ENCODE data around the gene SSH2. TPM values are rescaled to one million over a fixed set of nuclear protein-coding genes. Genes with fewer than 3 reads are reported as not detected.

SSH2 gene
- total RNA-seq, 1 experiment from 2014 or later: 14.6 TPM

GRCh38 chr17:29655323-29655722 lies 274.7 kb downstream of the SSH2 start:
- Histone ChIP-seq H4K5ac (ENCODE audit: insufficient read length, low read depth, low read length) (no peak overlapping the region), H2AK5ac (ENCODE audit: insufficient read length, low read length) (no peak overlapping the region), H2AFZ (ENCODE audit: low read length) (no peak overlapping the region), H3K27ac (ENCODE audit: insufficient read length, low read depth, low read length) (no peak overlapping the region), H3K14ac (ENCODE audit: insufficient read depth, low read length) (no peak overlapping the region), H3K79me2 (ENCODE audit: insufficient read depth, low read length) (no peaks in the 10 kb centered on the region), H2BK20ac (ENCODE audit: low read depth, low read length, poor library complexity, severe bottlenecking) (no peak overlapping the region), H2BK12ac (ENCODE audit: insufficient read length, low read depth, low read length) (no peak overlapping the region), H3T11ph (ENCODE audit: low read length) (no peak overlapping the region), H3K4me1 (ENCODE audit: insufficient read depth, low read length) (no peaks in the 10 kb centered on the region), H4K20me1 (ENCODE audit: control insufficient read depth, insufficient read depth, insufficient read length) (no peaks in the 10 kb centered on the region), H2BK120ac (ENCODE audit: low read depth, low read length, poor library complexity, severe bottlenecking) (no peak overlapping the region), H4K91ac (ENCODE audit: insufficient read length, low read depth, low read length) (no peak overlapping the region), H3K9ac (ENCODE audit: extremely low read depth, insufficient read length, low read length) (no peak overlapping the region), H3K23ac (ENCODE audit: insufficient read length, low read depth, low read length) (no peak overlapping the region), H3K4me2 (ENCODE audit: insufficient read depth, insufficient read length, low read length) (no peak overlapping the region), H2BK15ac (ENCODE audit: low read depth, low read length) (no peak overlapping the region), H3K9me3 (ENCODE audit: control insufficient read depth, low read depth, low read length) (no peaks in the 10 kb centered on the region), H3K23me2 (ENCODE audit: insufficient read length, low read depth, low read length, poor library complexity, severe bottlenecking) (no peaks in the 10 kb centered on the region), H3K18ac (ENCODE audit: insufficient read length, low read depth, low read length) (no peak overlapping the region), H3K79me1 (ENCODE audit: insufficient read depth, low read depth, low read length, poor library complexity, severe bottlenecking) (no peaks in the 10 kb centered on the region), H3K27me3 (ENCODE audit: insufficient read depth, low read length) (no peaks in the 10 kb centered on the region), H3K4ac (ENCODE audit: low read depth, low read length) (no peak overlapping the region), H2BK5ac (ENCODE audit: insufficient read length, low read length) (no peak overlapping the region), H3K56ac (ENCODE audit: insufficient read length, low read depth, low read length) (no peak overlapping the region), H4K8ac (replicated peaks; ENCODE audit: insufficient read length, low read depth, low read length) (no peak overlapping the region)
- WGBS (ENCODE audit: extremely low coverage, insufficient read length, low lambda C conversion rate): no CpG with 5 or more reads among the region's 6 CpGs
- Mint-ChIP-seq H3K4me3 (no peak overlapping the region), H3K4me1 (no peaks in the 10 kb centered on the region), H3K27ac (no peak overlapping the region), H3K9me3 (no peaks in the 10 kb centered on the region), H3K36me3 (ENCODE audit: insufficient read depth in 1 of 3, low read depth in 3 of 3) (peaks cover 0 to 1% (median under 1%) of the 10 kb centered on the region in 3 experiments; a peak in 2 of 7 replicates), H3K27me3 (ENCODE audit: low read depth) (no peaks in the 10 kb centered on the region)
- no peak for TF ChIP-seq CTCF (conservative IDR thresholded peaks at IDR 0.05)
- DNase-seq: no peak

All from H9 (cell line).